ENCODE data around the gene GAS2L2.

Gene GAS2L2

DNA sequence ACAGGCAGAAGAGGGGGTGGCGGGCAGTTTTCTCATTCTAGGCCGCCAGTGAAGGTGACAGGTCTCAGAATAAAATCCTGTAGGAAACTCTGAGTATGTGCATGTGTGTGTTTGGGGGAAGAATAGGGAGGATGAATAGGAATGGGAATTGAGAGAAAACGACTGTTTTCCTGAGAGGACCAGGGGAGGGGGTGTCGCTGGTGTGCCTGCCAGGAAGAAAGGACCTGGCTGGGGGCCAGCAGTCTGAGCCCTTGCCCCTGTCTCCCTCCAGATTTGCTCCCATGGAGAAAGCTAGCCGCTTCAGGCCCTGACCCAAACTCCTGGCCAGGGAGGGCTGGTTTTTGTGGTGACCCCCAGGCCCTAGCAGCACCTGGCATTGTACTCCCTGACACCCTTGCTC, 22.0 kb upstream of the GAS2L2 start:
- TF ChIP-seq POU2F2 (IDR thresholded peaks at IDR 0.05; ENCODE audit: low read depth, low read length) (no peak), TAF1 (IDR thresholded peaks at IDR 0.05; ENCODE audit: low read depth, low read length) (no peak), POLR2A (IDR thresholded peaks at IDR 0.05; ENCODE audit: low read depth, low read length) (no peak)
- FAIRE-seq: no peak
- DNase-seq (ENCODE audit: insufficient read length, low spot score): no peak

DNA sequence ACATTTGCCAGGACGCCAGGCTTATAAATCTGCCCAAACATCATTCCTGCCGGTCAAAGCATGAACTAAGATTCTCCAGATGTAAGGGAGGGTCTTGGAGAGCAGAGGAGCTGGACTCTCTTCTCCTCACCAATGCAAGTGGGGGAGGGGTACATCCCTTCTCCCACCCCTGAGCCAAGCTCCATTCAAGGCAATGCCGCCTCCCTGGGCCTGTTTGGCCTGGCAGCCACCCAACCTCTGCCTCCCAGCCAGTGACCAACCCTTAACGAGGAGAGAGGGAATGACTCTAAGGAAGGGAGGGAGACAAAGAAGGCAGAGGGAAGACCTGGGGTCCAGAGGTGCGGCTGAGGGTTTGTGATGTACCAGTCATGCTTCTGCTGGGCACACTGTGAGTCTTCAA, 21.5 kb upstream of the GAS2L2 start:
- TF ChIP-seq POLR2AphosphoS5 (IDR thresholded peaks at IDR 0.05; ENCODE audit: low read depth, low read length) (no peak), POLR2A (IDR thresholded peaks at IDR 0.05; ENCODE audit: low read depth, low read length) (no peak), SPI1 (IDR thresholded peaks at IDR 0.05; ENCODE audit: low read depth, low read length) (no peak)
- DNase-seq (ENCODE audit: insufficient read length, low spot score) (no peak), FAIRE-seq (no peak)

DNA sequence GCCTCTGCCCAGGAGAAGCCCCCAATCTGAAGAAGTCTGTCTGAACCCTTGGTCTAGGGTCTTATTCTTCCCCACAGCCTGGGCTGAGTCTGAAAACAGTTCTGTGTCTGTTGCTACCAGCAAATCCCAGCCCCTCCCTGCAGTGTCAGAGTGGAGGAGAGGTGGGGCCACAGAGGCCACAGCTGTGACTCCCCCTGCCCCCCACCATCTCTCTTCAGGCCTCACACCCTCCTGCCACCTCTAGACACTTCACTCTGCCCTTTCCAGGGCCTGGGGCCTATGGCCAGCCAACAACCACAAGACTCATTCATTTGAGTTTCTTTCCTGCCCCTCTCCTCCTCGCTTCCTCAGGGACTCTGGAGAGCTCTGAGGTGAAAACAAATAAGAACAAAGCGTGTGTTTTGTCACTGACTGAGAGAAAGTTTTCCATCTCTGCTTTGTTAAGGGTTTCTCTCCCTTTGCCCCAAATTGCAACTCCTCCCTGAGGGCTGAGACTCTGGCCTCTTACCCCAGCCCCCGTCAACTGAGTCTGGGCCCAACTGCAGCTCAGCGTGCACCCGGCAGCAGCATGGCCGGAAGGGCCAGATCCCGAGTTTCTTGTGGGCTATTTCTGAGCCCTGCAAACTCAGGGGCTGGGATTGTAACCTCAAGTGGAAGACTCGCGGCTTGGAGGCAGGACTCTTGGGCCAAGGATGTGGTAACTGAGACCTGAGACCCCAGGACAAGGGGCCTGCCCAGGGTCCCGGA, 20.8 kb upstream of the GAS2L2 start:
- FAIRE-seq: no peak
- TF ChIP-seq POLR2A (IDR thresholded peaks at IDR 0.05; ENCODE audit: low read depth, low read length) (no peak), PAX5 (IDR thresholded peaks at IDR 0.05; ENCODE audit: insufficient read depth, low read length, severe bottlenecking) (no peak), POU2F2 (IDR thresholded peaks at IDR 0.05; ENCODE audit: low read depth, low read length) (no peak), TAF1 (IDR thresholded peaks at IDR 0.05; ENCODE audit: low read depth, low read length) (no peak), POLR2AphosphoS5 (IDR thresholded peaks at IDR 0.05; ENCODE audit: low read depth, low read length) (no peak), SPI1 (IDR thresholded peaks at IDR 0.05; ENCODE audit: low read depth, low read length) (no peak)
- no peak for DNase-seq (ENCODE audit: insufficient read length, low spot score)

DNA sequence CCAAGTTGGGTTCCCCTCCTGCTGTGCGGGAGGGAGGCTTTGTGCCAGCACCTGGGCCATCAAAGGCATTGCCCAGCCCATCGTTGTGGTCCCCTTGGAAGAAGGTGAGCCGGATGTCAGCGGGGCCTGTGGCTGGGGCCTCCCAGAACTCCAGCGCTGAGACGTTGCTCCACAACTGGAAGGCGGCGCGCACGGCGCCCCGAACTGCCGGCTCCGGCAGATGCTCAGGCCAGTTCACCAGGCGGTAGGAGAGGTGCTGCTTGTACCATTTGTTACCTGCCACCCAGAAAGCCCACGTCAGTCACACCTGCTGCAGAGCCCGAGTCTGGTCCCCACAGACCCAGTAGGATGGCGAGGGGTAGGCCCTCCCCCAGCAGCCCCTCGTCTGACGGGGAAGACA, 20.1 kb upstream of the GAS2L2 start:
- DNase-seq (ENCODE audit: insufficient read length, low spot score) (no peak), FAIRE-seq (no peak)
- TF ChIP-seq POLR2A (IDR thresholded peaks at IDR 0.05; ENCODE audit: low read depth, low read length): no peak

DNA sequence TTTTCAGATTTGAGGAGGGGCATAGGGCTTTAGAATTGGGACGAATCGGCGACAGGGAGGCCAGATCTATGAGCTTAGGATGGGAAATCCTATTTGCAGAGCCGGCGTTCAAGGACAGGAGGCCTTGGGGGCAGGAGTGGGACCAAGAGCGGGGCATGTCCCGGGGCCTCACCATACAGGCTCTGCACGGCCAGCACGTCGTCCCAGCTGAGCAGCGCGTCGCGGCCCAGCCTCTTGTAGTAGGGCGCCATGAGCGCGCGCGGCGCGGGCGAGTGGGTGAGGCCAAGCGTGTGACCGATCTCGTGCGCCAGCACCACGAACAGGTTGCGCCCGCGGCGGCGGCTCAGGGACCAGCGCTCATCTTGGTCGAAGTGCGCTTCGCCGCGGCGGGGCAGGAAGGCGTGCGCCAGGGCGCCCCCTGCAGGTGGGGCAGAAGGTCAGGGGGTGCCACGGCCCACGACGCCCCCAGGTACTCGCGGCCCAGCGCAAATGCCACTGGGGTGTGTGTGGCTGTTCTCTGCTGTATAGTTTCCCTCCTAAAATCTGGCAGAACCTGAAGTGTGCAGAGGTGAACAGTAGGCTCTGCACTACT, 17.0 kb upstream of the GAS2L2 start:
- FAIRE-seq (no peak), DNase-seq (ENCODE audit: insufficient read length, low spot score) (no peak)
- TF ChIP-seq POLR2A (IDR thresholded peaks at IDR 0.05; ENCODE audit: low read depth, low read length): no peak
- TF ChIP-seq TAF1 (IDR thresholded peaks at IDR 0.05; ENCODE audit: low read depth, low read length): no peak
- no peak for TF ChIP-seq POLR2AphosphoS5 (IDR thresholded peaks at IDR 0.05; ENCODE audit: low read depth, low read length)
- TF ChIP-seq SPI1 (IDR thresholded peaks at IDR 0.05; ENCODE audit: low read depth, low read length): no peak
- no peak for TF ChIP-seq POU2F2 (IDR thresholded peaks at IDR 0.05; ENCODE audit: low read depth, low read length)

DNA sequence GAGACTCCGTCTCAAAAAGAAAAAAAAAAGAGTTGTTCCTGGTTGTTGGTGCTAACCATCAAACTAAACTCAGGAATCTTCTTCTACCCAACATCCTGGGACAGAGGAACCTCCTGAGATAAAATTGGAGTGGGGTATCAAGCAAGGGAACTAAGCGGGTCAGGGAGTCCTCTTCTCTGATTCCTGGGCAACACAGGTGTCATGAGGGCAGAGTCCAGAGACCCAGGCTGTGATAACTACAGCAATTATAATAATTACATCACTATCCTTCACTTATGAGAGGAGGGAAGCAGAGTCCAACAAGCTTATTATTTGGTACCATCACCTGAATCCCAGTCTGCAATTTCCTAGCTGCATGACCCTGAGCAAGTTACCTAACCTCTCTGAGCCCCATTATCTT, 15.8 kb upstream of the GAS2L2 start:
- no peak for DNase-seq (ENCODE audit: insufficient read length, low spot score)
- TF ChIP-seq POU2F2 (IDR thresholded peaks at IDR 0.05; ENCODE audit: low read depth, low read length) (no peak), SPI1 (IDR thresholded peaks at IDR 0.05; ENCODE audit: low read depth, low read length) (no peak)
- no peak for FAIRE-seq

DNA sequence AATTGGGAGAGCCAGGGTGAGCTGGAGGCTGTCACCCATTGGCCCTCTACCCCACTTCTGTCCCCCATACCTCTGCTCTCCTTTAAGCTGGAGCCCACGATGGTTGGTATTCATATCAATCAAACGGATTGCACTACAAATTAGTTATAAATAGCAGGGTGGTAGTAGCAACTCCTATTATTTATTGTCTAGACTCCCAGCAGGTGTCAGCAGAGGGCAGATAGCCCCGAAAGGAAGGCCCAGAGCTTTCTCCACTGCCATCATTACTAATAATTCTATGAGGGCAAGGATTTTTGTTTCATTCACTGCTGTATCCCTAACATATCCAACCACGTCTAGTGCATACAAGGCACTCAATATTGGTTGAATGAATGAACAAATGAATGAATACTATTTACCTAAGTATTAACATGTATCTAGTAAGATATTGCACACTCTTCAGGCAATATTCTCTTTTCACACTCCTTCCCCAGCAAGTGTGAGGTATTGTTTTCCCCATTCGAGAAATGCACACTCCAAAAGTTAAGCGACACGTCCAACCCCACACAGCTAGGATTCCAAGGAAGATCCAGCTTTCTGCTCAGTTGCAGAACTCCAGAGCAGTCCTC, 14.0 kb upstream of the GAS2L2 start:
- TF ChIP-seq PAX5 (IDR thresholded peaks at IDR 0.05; ENCODE audit: insufficient read depth, low read length, severe bottlenecking): no peak
- no peak for TF ChIP-seq POLR2AphosphoS5 (IDR thresholded peaks at IDR 0.05; ENCODE audit: low read depth, low read length)
- TF ChIP-seq POU2F2 (IDR thresholded peaks at IDR 0.05; ENCODE audit: low read depth, low read length): no peak
- no peak for TF ChIP-seq TAF1 (IDR thresholded peaks at IDR 0.05; ENCODE audit: low read depth, low read length)
- TF ChIP-seq SPI1 (IDR thresholded peaks at IDR 0.05; ENCODE audit: low read depth, low read length): no peak
- no peak for TF ChIP-seq POLR2A (IDR thresholded peaks at IDR 0.05; ENCODE audit: low read depth, low read length)
- FAIRE-seq (no peak), DNase-seq (ENCODE audit: insufficient read length, low spot score) (no peak)

DNA sequence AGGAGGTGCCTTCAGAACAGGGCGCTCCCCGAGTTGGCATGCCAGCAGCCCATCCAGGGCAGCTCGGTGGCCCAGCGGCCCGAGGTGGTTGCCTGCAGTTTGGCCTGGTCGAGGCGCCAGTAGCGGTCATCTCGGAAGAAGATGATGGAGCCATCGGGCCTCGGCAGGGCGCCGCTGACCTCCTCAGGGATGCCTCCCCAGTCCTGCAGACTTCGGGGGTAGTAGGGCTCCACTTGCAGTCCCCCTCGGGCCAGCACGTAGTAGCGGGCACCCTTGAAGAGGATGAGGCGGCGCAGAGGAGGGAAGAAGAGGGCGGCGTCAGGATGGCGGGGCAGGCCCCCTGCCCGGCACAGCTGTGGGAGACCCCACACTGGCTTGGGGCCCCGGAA, 13.4 kb upstream of the GAS2L2 start:
- DNase-seq (ENCODE audit: insufficient read length, low spot score): no peak
- FAIRE-seq: no peak
- no peak for TF ChIP-seq POU2F2 (IDR thresholded peaks at IDR 0.05; ENCODE audit: low read depth, low read length)
- TF ChIP-seq PAX5 (IDR thresholded peaks at IDR 0.05; ENCODE audit: insufficient read depth, low read length, severe bottlenecking): no peak
- TF ChIP-seq SPI1 (IDR thresholded peaks at IDR 0.05; ENCODE audit: low read depth, low read length): no peak
- TF ChIP-seq POLR2A (IDR thresholded peaks at IDR 0.05; ENCODE audit: low read depth, low read length): no peak
- TF ChIP-seq TAF1 (IDR thresholded peaks at IDR 0.05; ENCODE audit: low read depth, low read length): no peak
- TF ChIP-seq POLR2AphosphoS5 (IDR thresholded peaks at IDR 0.05; ENCODE audit: low read depth, low read length): no peak

DNA sequence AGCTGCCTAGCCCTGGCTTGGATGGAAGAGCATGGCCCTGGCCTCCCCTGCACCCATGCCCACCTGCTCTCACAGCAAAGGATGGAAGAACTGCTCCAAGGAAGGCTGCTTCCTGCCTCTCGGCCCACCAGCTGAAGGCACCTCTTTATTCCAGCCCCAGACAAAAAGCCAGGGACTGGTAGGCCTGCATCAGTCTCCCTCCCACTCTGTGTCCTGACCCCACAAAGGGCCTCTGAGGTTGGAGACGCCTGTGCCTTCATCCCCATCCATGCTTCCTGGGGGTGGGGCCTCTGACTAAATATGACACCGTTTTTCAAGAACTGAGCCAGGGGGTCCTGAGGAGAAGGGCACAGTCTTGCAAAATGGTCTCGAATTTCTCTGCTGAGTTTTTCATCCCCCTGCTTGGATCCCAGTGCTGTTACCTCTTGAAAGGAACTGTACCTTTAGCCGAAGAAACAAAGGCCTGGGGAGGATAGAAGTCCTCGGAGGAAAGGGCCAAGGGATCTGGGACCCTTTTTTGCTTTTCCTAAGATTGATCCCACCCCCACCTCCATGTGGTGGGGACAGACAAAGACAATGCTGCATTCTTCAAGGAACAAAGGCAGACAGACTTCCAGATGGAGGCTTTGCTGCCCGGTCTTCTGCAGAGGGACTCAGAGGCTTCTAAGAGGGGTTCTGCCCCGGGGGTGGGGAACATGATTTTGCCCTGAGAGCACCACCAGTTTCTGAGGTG, 12.9 kb upstream of the GAS2L2 start:
- no peak for FAIRE-seq
- TF ChIP-seq POLR2AphosphoS5 (IDR thresholded peaks at IDR 0.05; ENCODE audit: low read depth, low read length): no peak
- TF ChIP-seq POLR2A (IDR thresholded peaks at IDR 0.05; ENCODE audit: low read depth, low read length): no peak
- TF ChIP-seq SPI1 (IDR thresholded peaks at IDR 0.05; ENCODE audit: low read depth, low read length): no peak
- DNase-seq (ENCODE audit: insufficient read length, low spot score): no peak

DNA sequence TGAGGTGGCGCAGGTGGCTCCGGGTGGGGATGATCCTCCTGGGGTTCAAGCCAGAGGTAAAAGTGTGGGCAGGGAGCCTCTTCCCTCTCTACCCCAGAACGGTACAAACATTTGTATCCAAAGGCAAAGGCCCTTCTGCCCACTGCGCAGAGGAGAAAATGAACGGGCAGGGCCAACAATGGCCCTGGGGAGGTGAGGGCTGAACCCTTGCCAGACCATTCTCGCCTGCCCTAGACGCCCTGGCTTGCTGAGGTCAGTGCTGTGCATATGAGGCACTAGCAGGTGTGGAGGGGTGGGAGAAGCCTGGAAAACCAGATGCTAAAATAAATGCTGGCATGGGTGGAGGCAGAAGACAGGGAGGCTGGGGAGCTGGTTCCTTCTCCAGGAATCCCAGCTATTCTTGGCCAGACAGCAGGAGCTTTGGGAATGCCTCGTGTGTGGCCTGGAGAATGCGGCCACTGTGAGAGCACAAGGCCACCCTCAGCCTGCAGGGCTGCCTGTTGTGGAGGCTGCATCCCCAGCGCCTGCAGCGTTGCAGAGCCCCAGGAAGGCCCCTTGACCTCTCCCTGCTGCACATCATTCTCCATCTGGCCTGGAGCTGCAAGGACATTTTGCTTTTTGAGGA, 12.2 kb upstream of the GAS2L2 start:
- FAIRE-seq: no peak
- TF ChIP-seq POLR2AphosphoS5 (IDR thresholded peaks at IDR 0.05; ENCODE audit: low read depth, low read length): no peak
- no peak for TF ChIP-seq PAX5 (IDR thresholded peaks at IDR 0.05; ENCODE audit: insufficient read depth, low read length, severe bottlenecking)
- TF ChIP-seq POU2F2 (IDR thresholded peaks at IDR 0.05; ENCODE audit: low read depth, low read length): no peak
- no peak for TF ChIP-seq TAF1 (IDR thresholded peaks at IDR 0.05; ENCODE audit: low read depth, low read length)
- TF ChIP-seq SPI1 (IDR thresholded peaks at IDR 0.05; ENCODE audit: low read depth, low read length): no peak
- no peak for TF ChIP-seq POLR2A (IDR thresholded peaks at IDR 0.05; ENCODE audit: low read depth, low read length)
- no peak for DNase-seq (ENCODE audit: insufficient read length, low spot score)
